MCF 10A (cell line): ENCODE data around the gene FAM200C. TPM values are rescaled to one million over a fixed set of nuclear protein-coding genes. Genes with fewer than 3 reads are reported as not detected.

Experiments
- BruUV-seq: library from RNA; stranded (reverse); fragments of 400-500 nt; replicated peaks from 2 replicates; lab custom pipeline; 2021; lab: Mats Ljungman, UMichigan
- CTCF ChIA-PET: fragments of 300-600 bp; sonication (Branson Sonifier 250); formaldehyde crosslinking; extraction: SDS; loops from one replicate; lab custom pipeline; 2021; ENCODE audit warnings: antibody characterized with exemption, inconsistent platforms; lab: Yijun Ruan, JAX
- POLR2A ChIA-PET: fragments of 300-600, 350-650 bp; sonication (Branson Sonifier 250); formaldehyde crosslinking; extraction: SDS; loops from one replicate; lab custom pipeline; 2020; ENCODE audit warnings: antibody characterized with exemption, inconsistent platforms; lab: Yijun Ruan, JAX
- DNase-seq: peaks from one replicate; pipeline ENCODE4 v3.0.0-alpha.2; 2018; ENCODE audit not compliant: unreplicated experiment
- H3K27ac Mint-ChIP-seq: one replicate; pipeline ENCODE4 v1.8.0; 2022; ENCODE audit warnings: mild to moderate bottlenecking, low read depth, mixed read lengths; ENCODE audit not compliant: unreplicated experiment
- H3K27me3 Mint-ChIP-seq: one replicate; pipeline ENCODE4 v1.8.0; 2022; ENCODE audit warnings: mixed read lengths; ENCODE audit not compliant: insufficient read depth, unreplicated experiment
- H3K36me3 Mint-ChIP-seq: one replicate; pipeline ENCODE4 v1.8.0; 2022; ENCODE audit warnings: mild to moderate bottlenecking, moderate library complexity, mixed read lengths; ENCODE audit not compliant: insufficient read depth, unreplicated experiment
- H3K4me1 Mint-ChIP-seq: one replicate; pipeline ENCODE4 v1.8.0; 2022; ENCODE audit warnings: mixed read lengths; ENCODE audit not compliant: insufficient read depth, unreplicated experiment
- H3K4me3 Mint-ChIP-seq: one replicate; pipeline ENCODE4 v1.8.0; 2022; ENCODE audit warnings: mild to moderate bottlenecking, moderate library complexity, mixed read lengths; ENCODE audit not compliant: unreplicated experiment
- H3K9me3 Mint-ChIP-seq: one replicate; pipeline ENCODE4 v1.8.0; 2022; ENCODE audit warnings: mixed read lengths; ENCODE audit not compliant: unreplicated experiment
- intact Hi-C: fragments of 100-400 bp; cut with micrococcal nuclease; formaldehyde crosslinking; loops from 2 replicates; pipeline ENCODE4 v1.14.1; 2022
- total RNA-seq: library from RNA; stranded (reverse); gene quantifications from 2 replicates; pipeline ENCODE4 v1.2.3, GENCODE V29; 2022
- TF ChIP-seq, protein P1 (sequence below): fragments of 200-600 bp; IDR thresholded peaks from one replicate; pipeline ENCODE4 v1.8.0; 2022; ENCODE audit warnings: antibody characterized with exemption, mild to moderate bottlenecking; ENCODE audit not compliant: unreplicated experiment

The FAM200C gene
- total RNA-seq, 1 experiment from 2014 or later = 2.2 TPM

DNA sequence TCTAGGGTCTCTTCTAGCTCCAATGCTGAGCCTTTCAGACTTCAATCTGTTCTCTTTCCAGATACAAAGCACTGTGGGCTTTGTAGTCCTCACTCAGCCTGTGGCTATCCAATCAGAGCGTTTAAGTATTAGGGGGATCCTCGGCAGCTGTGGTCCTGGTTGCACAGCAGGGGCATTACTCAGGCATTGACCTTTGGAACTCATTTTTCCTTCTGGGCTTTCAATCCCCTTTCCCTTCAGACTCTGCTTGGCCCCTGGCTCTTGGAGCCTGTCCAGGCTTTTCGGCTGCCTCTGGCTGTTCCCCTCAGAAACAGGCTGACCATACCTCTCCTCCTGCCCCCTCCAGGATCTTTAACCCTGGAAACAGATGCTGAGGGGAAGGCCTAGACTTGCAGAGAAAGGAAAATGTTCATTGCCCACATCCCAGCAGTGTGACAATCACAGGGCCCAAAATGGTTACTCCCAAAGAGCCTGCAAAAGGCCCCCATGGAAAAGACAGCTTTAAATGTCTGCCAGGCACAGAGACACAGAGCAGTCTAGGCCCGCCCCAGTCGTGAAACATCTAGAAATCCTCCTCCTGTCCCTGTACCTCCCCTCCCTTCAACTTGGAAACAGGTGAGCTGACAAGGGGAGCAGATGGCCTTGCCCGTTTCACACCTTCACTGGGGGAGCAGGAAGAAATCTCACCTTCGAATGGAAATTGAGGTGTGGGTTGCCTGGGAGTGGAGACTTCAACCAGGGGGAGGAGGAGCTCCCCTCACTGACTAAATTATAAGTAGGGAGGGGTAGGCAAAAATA, 43.1 kb downstream of the FAM200C start:
- no peak for DNase-seq
- H3K27ac Mint-ChIP-seq = no peak overlapping the region
- intact Hi-C loops = no loop called here
- H3K9me3 Mint-ChIP-seq = no peaks in the 10 kb centered on the region
- ChIA-PET POLR2A (interaction anchor here (0.5 kb wide), 1 partner anchor 488 kb away, joined by 4 read pairs; no protein-coding TSS in a partner anchor), CTCF (interaction anchor here (1.3 to 4.3 kb wide), 3 partner anchors 12 to 114 kb away, joined by 3 to 25 read pairs (median 5); no protein-coding TSS in a partner anchor)
- H3K27me3 Mint-ChIP-seq = no peaks in the 10 kb centered on the region
- peaks cover 7% of the 10 kb centered on the region for H3K4me1 Mint-ChIP-seq
- TF ChIP-seq, protein P1, sequence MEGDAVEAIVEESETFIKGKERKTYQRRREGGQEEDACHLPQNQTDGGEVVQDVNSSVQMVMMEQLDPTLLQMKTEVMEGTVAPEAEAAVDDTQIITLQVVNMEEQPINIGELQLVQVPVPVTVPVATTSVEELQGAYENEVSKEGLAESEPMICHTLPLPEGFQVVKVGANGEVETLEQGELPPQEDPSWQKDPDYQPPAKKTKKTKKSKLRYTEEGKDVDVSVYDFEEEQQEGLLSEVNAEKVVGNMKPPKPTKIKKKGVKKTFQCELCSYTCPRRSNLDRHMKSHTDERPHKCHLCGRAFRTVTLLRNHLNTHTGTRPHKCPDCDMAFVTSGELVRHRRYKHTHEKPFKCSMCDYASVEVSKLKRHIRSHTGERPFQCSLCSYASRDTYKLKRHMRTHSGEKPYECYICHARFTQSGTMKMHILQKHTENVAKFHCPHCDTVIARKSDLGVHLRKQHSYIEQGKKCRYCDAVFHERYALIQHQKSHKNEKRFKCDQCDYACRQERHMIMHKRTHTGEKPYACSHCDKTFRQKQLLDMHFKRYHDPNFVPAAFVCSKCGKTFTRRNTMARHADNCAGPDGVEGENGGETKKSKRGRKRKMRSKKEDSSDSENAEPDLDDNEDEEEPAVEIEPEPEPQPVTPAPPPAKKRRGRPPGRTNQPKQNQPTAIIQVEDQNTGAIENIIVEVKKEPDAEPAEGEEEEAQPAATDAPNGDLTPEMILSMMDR = no peak
- no TSS peak for BruUV-seq
- no peak overlapping the region for H3K4me3 Mint-ChIP-seq
- H3K36me3 Mint-ChIP-seq = no peaks in the 10 kb centered on the region

DNA sequence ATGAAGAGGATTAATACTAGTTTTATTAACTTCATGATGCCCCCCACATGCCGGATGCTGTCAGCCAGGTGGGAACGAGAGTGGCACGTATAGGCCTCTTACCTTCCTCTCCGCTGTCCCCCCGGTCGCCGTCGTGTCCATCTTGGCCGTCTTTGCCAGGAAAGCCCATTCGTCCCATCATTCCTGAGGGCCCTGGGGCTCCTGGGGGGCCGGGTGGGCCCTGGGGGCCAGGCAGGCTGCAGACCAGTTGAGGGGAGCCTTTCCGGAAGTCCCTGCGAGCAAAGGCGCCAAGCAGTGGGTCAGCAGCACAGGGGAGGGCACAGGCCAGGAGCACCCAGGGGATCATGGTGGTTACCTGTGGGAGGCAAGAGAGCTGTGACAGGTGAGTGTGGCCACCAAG, 45.2 kb downstream of the FAM200C start:
- POLR2A ChIA-PET = no interaction called here

DNA sequence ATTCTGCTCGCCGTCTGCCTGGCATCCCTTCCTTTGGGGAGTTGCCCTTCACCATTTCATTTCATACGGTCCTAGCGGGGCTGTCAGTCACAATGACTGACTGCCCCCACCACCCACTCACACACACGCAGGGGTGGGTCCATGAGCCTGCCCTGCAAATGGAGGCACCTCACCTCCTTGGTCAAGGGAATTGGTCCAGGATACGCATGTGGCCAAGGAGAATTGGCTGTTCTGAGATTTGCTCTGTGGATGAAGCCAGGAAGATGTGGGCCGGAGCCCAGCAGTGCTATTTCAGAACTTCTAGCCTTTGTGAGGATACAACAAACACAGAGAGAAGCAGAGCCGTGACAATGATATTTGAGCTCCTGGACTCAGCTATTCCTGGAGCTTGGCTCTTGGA, 46.5 kb downstream of the FAM200C start:
- H3K27ac Mint-ChIP-seq = no peak overlapping the region
- DNase-seq = no peak
- intact Hi-C loops = no loop called here
- no peaks in the 10 kb centered on the region for H3K36me3 Mint-ChIP-seq
- no peaks in the 10 kb centered on the region for H3K9me3 Mint-ChIP-seq
- CTCF ChIA-PET = no interaction called here
- no peak overlapping the region for H3K4me3 Mint-ChIP-seq
- no TSS peak for BruUV-seq
- POLR2A ChIA-PET = no interaction called here
- no peaks in the 10 kb centered on the region for H3K4me1 Mint-ChIP-seq
- TF ChIP-seq, protein P1 = no peak
- H3K27me3 Mint-ChIP-seq = no peaks in the 10 kb centered on the region

More for the DNA sequence above, 45.2 kb downstream of the FAM200C start:
- H3K9me3 Mint-ChIP-seq = no peaks in the 10 kb centered on the region
- no peak for DNase-seq
- H3K27me3 Mint-ChIP-seq = no peaks in the 10 kb centered on the region
- no peak overlapping the region for H3K27ac Mint-ChIP-seq
- H3K4me3 Mint-ChIP-seq = no peak overlapping the region
- H3K36me3 Mint-ChIP-seq = no peaks in the 10 kb centered on the region
- intact Hi-C loops = no loop called here
- H3K4me1 Mint-ChIP-seq = peaks cover under 1% of the 10 kb centered on the region
- CTCF ChIA-PET = interaction anchor here (1.3 to 1.6 kb wide), 2 partner anchors 12 to 156 kb away, joined by 3 to 6 read pairs; no protein-coding TSS in a partner anchor
- BruUV-seq = no TSS peak
- TF ChIP-seq, protein P1 = no peak

DNA sequence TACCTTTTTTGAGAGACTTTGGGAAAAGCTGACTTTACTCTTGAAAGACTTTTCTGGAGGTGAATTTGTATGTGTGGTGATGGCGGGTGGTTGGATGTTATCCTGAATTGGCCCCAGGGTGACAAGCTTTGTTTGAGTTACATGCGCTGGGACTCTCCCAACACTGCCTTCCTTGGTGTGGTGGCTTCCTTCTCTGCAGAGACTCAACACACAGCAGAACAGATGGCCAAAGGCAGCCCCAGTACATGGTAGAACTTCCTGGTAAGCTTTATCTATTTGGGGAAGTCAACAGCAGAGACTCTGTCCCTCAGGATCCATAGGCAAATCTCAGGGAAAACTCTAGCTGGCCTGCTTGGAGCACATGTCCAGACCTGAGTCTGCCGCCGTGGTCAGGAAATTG, 47.5 kb downstream of the FAM200C start:
- no peaks in the 10 kb centered on the region for H3K27me3 Mint-ChIP-seq
- DNase-seq = no peak
- intact Hi-C loops = no loop called here
- POLR2A ChIA-PET = interaction anchor here (0.8 kb wide), 1 partner anchor 18 kb away, joined by 3 read pairs; the partner anchor contains the start of gene C1QTNF2
- no peaks in the 10 kb centered on the region for H3K9me3 Mint-ChIP-seq
- no peak overlapping the region for H3K4me3 Mint-ChIP-seq
- no peaks in the 10 kb centered on the region for H3K4me1 Mint-ChIP-seq
- TF ChIP-seq, protein P1 = no peak
- no peak overlapping the region for H3K27ac Mint-ChIP-seq
- BruUV-seq = no TSS peak
- CTCF ChIA-PET = interaction anchor here (0.7 to 1.9 kb wide), 7 partner anchors 9 to 330 kb away, joined by 3 to 13 read pairs (median 5); no protein-coding TSS in a partner anchor
- no peaks in the 10 kb centered on the region for H3K36me3 Mint-ChIP-seq
